ENCODE data around the gene CD14.

Gene CD14

DNA sequence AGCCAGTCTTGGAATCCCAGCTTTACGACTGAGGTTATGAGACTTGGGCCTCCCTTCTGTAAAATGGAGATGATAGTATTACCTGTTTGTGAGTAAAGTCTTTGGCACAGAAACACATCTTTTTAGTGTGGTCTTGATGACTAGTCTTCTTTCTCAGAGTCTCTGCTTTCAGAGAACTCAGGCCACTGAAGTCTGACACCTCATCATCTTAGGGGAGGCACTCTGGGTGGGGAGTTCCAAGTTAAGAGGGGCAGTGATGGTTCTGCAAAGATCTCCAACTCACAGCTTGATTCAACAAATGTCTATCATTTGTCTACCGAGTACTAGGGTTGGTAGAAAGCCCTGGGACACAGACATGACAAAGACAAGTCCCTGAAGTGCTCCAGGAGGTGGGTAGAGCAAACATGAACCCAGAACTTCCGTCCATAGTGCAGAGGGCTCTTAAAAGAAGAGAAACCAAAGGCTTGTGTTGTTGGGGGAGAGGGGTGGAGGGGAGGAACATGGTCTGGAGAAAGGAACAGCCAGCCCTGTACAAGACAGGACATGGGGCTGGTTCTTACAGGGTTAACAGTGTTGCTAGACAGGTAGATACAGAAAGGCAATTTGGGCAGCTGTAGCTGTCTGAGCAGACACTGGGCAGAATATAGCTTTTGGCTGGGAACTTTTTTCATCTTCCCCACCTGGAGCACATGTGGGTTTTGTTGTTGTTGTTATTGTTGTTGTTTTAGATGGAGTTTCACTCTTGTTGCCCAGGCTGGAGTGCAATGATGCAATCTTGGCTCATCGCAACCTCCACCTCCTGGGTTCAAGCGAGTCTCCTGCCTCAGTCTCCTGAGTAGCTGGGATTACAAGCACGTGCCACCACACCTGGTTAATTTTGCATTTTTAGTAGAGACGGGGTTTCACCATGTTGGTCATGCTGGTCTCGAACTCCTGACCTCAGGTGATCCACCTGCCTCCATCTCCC lies 2.6 kb upstream of the CD14 start:
- ATAC-seq (ENCODE audit: low read depth) = no peak
- H3K4me3 ChIP-seq (ENCODE audit: severe bottlenecking) = no peak overlapping the region
- DNase-seq (ENCODE audit: low spot score) = no peak
- no peaks in the 10 kb centered on the region for H3K9me3 ChIP-seq (ENCODE audit: severe bottlenecking)
- peaks cover 4% of the 10 kb centered on the region for H3K4me1 ChIP-seq (ENCODE audit: insufficient read depth, poor library complexity, severe bottlenecking)
- no peaks in the 10 kb centered on the region for H3K27me3 ChIP-seq (ENCODE audit: insufficient read depth, poor library complexity, severe bottlenecking)
- TF ChIP-seq CTCF (IDR thresholded peaks at IDR 0.05; ENCODE audit: poor library complexity, severe bottlenecking) = peak; percentile 23
- H3K27ac ChIP-seq (ENCODE audit: poor library complexity, severe bottlenecking) = no peak overlapping the region
- H3K36me3 ChIP-seq (ENCODE audit: low read depth) = no peaks in the 10 kb centered on the region

GRCh38 chr5:140634103-140634502 lies 1.1 kb upstream of the CD14 start:
- H3K27ac ChIP-seq (ENCODE audit: poor library complexity, severe bottlenecking) = no peak overlapping the region

DNA sequence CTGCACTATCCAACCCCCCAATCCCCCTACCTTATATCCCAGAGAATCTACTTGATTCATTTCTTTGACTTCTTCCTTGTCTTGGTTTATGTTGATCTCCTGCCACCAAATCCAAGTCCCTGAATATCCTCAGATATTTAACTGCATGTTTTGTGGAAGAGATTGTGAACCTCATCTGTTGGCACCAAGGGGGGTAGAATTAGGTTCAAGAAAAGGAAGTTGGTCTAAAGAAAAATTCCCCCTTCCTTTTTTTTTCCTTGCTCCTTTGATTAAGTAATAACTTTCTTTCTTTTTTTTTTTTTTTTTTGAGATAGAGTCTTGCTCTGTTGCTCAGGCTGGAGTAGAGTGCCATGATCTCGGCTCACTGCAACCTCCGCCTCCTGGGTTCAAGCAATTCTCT lies 526 bp upstream of the CD14 start:
- ATAC-seq (ENCODE audit: low read depth) = no peak

More at GRCh38 chr5:140634103-140634502, 1.1 kb upstream of the CD14 start:
- no peaks in the 10 kb centered on the region for H3K9me3 ChIP-seq (ENCODE audit: severe bottlenecking)
- no peak for DNase-seq (ENCODE audit: low spot score)
- H3K27me3 ChIP-seq (ENCODE audit: insufficient read depth, poor library complexity, severe bottlenecking) = no peaks in the 10 kb centered on the region
- no peak overlapping the region for H3K4me3 ChIP-seq (ENCODE audit: severe bottlenecking)
- no peak for ATAC-seq (ENCODE audit: low read depth)
- H3K4me1 ChIP-seq (ENCODE audit: insufficient read depth, poor library complexity, severe bottlenecking) = peaks cover 4% of the 10 kb centered on the region
- no peak for TF ChIP-seq CTCF (IDR thresholded peaks at IDR 0.05; ENCODE audit: poor library complexity, severe bottlenecking)
- H3K36me3 ChIP-seq (ENCODE audit: low read depth) = no peaks in the 10 kb centered on the region

GRCh38 chr5:140632366-140633020 lies 482 bp downstream of the CD14 start:
- Histone ChIP-seq H3K9me3 (ENCODE audit: severe bottlenecking) (peaks cover 12% of the 10 kb centered on the region), H3K27me3 (ENCODE audit: insufficient read depth, poor library complexity, severe bottlenecking) (no peaks in the 10 kb centered on the region), H3K27ac (ENCODE audit: poor library complexity, severe bottlenecking) (no peak overlapping the region), H3K4me1 (ENCODE audit: insufficient read depth, poor library complexity, severe bottlenecking) (no peaks in the 10 kb centered on the region), H3K4me3 (ENCODE audit: severe bottlenecking) (no peak overlapping the region), H3K36me3 (ENCODE audit: low read depth) (no peaks in the 10 kb centered on the region)
- DNase-seq (ENCODE audit: low spot score) = no peak
- peak; percentile 6; the same call in 1 of the 3 replicates for ATAC-seq (ENCODE audit: low read depth)
- no peak for TF ChIP-seq CTCF (IDR thresholded peaks at IDR 0.05; ENCODE audit: poor library complexity, severe bottlenecking)

More for the DNA sequence above, 526 bp upstream of the CD14 start:
- H3K36me3 ChIP-seq (ENCODE audit: low read depth) = no peaks in the 10 kb centered on the region
- no peak for TF ChIP-seq CTCF (IDR thresholded peaks at IDR 0.05; ENCODE audit: poor library complexity, severe bottlenecking)
- no peak for DNase-seq (ENCODE audit: low spot score)
- peaks cover 5% of the 10 kb centered on the region for H3K9me3 ChIP-seq (ENCODE audit: severe bottlenecking)
- H3K4me3 ChIP-seq (ENCODE audit: severe bottlenecking) = no peak overlapping the region
- H3K27ac ChIP-seq (ENCODE audit: poor library complexity, severe bottlenecking) = no peak overlapping the region
- no peaks in the 10 kb centered on the region for H3K27me3 ChIP-seq (ENCODE audit: insufficient read depth, poor library complexity, severe bottlenecking)
- H3K4me1 ChIP-seq (ENCODE audit: insufficient read depth, poor library complexity, severe bottlenecking) = no peaks in the 10 kb centered on the region

Data from RWPE2 (cell line).